Head of caudate nucleus (tissue), 42 donors: ENCODE data around the gene APBB1IP.
"Not testable (repeated sequence)": the region's sequence is repeated elsewhere in the genome, so short reads cannot be mapped to it uniquely, and the experiment has no call there.

Experiments used
- DNase-seq, 42 donors: peaks; one replicate each; pipeline versions ENCODE4 v3.0.0 to v3.0.0-alpha.2; 2020 to 2021; ENCODE audit warnings: mixed read lengths in 7 of 42
- intact Hi-C: fragments of 100-400 bp; cut with DNase I; formaldehyde crosslinking; loops from one replicate; pipeline ENCODE4 v1.15.0; 2022

The APBB1IP gene

GRCh38 chr10:26439406-26440087 lies 1.4 kb downstream of the APBB1IP start:
- DNase-seq: no peak
- intact Hi-C loops: no loop called here

- DNase-seq: no peak
- intact Hi-C loops: no loop called here
These were observed 1.9 kb downstream of the APBB1IP start for GRCh38 chr10:26440088-26440470.

GRCh38 chr10:26441491-26442214 lies 3.5 kb downstream of the APBB1IP start:
- intact Hi-C loops: no loop called here
- no peak for DNase-seq

DNA sequence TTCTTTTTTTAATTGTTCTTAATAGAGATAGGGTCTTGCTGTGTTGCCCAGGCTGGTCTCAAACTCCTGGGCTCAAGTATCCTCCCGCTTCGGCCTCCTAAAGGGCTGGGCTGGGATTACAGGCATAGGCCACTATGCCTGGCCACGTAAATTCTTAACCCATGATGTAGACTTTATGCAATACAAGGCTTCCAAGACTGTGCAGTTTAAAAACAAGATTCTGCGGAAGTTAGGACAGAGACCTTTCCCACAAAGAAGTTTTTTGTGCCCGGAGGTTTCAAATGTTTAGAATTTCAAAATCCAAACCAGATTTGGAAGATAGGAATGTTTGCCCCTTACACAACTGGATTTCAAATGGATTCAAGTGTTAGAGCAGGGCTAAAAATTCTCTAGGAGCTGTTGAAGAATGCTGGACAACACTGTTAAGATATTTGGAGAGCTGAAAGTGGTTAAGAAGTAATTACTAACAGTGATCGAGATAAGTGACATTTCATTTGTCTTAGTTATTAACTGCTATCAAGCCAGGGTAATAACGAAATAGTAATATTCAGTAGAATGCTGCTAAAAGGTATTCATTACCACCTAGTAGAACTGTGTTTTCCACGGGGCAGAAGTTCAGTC lies 7.4 kb downstream of the APBB1IP start:
- no peak for DNase-seq
- intact Hi-C loops: no loop called here

GRCh38 chr10:26446258-26446657 lies 8.1 kb downstream of the APBB1IP start:
- no peak for DNase-seq
- intact Hi-C loops: no loop called here

GRCh38 chr10:26448292-26448691 lies 10.2 kb downstream of the APBB1IP start:
- DNase-seq: no peak
- intact Hi-C loops: no loop called here

DNA sequence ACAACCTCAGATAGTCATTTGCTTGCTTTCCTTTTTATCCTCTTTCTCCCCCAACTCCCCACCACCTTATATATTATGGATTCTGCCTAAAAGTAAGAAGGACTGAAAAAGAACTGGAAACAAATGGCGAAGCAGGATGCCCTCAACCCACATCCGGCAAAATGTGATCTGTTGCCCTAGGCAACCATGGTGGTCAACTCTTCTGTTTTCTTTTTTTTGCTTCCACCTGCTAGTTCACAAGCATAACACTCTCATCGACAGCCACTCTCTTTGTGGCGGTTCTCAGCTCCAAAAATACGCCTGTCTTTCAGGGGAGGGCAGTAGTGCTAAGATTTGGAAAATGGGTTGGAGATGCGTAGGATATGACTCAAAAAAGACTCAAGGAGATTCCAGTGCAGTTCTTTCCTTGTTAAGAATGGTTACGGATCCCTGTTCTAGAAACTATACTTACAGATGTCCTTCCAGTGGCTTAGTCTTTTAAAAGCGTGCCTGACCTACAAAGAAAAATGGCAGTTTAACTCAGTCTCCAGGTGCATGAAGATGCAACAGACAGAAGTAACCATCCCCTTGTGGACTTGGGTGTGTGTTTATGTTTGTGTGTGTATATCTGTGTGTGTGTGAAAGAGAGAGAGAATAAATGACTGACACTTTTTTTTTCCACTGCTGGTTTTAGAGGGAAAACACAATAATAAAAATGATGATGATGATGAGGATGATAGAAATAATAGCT lies 10.7 kb downstream of the APBB1IP start:
- intact Hi-C loops: no loop called here
- no peak for DNase-seq

DNA sequence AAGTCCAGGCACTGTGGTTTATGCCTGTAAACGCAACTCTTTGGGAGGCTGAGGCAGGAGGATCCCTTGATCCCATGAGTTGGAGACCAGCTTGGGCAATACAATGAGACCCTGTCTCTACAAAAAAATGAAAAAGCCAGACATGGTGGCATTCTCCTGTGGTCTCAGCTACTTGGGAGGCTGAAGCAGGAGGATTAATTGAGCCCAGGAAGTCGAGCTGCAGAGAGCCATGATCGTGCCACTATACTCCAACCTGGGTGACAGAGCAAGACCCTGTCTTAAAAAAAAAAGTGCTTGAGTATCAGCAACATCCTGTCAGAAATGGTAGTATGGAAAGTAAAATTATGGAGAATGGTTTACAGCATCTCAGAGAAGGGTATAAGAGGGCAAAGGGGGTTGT lies 11.6 kb downstream of the APBB1IP start:
- intact Hi-C loops: no loop called here
- no peak for DNase-seq

DNA sequence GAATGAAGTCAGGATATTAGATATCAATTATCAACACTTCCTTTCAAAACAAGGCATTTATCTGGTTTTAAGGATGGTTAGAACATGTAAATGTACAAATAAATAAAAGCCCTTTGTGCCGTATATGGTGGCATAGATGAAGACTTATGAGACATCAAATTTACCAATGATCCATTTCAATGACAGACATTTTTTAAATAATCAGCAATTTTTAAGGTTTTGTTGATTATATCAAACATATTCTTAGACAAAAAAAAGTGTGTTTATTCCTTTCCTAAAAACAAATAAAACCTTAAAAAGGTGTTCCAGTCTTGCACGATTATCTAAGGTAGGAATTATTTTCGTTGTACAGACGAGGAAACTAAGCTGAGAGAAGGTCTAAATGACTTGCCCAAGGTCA lies 13.8 kb downstream of the APBB1IP start:
- DNase-seq: no peak
- intact Hi-C loops: no loop called here

DNA sequence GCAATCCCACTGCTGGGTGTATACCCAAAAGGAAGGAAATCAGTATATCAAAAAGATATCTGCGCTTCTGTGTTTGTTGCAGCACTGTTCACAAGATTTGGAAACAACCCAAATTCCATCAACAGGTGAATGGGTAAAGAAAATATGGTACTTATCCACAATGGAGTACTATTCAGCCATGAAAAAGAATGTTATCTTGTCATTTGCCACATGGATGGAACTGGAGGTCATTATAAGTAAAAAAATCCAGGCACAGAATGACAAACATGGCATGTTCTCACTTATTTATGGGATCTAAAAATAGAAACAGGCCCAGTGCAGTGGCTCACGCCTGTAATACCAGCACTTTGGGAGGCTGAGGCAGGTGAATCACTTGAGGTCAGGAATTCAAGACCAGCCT lies 15.7 kb downstream of the APBB1IP start:
- DNase-seq: no peak
- intact Hi-C loops: no loop called here

- DNase-seq: no peak
- intact Hi-C loops: no loop called here
These were observed 16.8 kb downstream of the APBB1IP start for GRCh38 chr10:26454891-26455290.

GRCh38 chr10:26455567-26456315 lies 17.6 kb downstream of the APBB1IP start:
- DNase-seq: no peak
- intact Hi-C loops: no loop called here

DNA sequence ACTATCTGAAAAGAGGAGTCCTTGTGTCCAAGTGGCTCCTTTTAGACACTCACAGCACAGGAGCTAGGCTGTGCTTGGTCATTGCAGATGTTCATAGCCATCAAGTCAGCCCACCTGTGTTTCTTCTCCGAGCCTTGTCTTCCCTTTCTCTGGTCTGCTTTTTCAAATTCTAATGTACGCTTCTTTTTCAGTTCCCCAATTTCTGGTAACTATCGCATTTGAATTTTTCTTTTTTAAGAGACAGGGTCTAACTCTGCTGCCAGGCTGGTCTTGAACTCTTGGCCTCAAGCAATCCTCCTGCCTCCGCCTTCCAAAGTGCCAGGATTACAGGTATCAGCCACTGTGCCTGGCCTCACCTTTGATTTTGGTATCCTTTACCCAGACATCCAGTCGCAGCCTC lies 18.9 kb downstream of the APBB1IP start:
- intact Hi-C loops: no loop called here
- DNase-seq: no peak

- intact Hi-C loops: no loop called here
- no peak for DNase-seq
These were observed 22.6 kb downstream of the APBB1IP start for GRCh38 chr10:26460736-26461135.

DNA sequence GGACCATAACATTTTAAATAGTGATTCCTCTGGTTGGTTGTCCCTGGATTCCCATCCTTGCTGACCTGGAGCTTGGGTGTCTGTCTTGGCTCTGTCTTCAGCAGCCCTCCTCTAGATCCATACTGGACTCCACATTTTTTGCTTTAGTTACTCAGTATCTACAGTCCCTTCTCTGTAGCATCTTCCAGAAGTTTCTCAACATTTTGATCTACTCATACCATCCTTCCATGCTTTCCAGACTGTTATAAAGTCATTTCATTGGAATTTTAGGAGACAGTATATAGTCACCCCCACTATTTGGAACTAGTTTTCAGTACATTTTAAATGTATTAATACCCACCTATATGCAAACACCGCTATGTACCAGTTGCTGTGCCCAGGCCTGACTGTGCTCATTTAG lies 25.8 kb downstream of the APBB1IP start:
- intact Hi-C loops: no loop called here
- DNase-seq: no peak

- intact Hi-C loops: no loop called here
- DNase-seq: no peak
These were observed 26.6 kb downstream of the APBB1IP start for GRCh38 chr10:26464632-26465280.

- intact Hi-C loops, DNase-seq: not testable (repeated sequence)
These were observed 28.4 kb downstream of the APBB1IP start for GRCh38 chr10:26466531-26466930.

DNA sequence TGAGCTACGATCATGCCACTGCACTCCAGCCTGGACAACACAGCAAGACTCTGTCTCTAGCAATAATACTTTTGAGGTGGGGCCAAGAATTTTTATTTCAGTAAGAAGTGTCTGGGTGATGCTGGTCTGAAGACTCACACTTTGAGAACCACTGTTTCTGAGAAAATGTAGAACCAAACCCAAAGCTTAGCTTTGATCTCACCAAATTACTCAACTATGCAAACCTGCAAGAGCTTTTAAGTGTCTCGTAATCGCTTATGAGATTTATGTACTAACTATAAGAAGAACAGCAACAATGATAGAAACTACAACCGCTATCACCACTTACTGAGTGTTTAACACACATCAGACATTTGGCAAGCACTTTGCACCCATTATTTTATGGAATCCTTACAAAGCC lies 29.5 kb downstream of the APBB1IP start:
- DNase-seq: no peak
- intact Hi-C loops: no loop called here

- intact Hi-C loops: no loop called here
These were observed 30.1 kb downstream of the APBB1IP start for GRCh38 chr10:26468291-26468690.

More at GRCh38 chr10:26468291-26468690, 30.1 kb downstream of the APBB1IP start:
- DNase-seq: no peak
